Measurements from ENCODE around the gene OBSCN. TPM values are rescaled to one million over a fixed set of nuclear protein-coding genes. Genes with fewer than 3 reads are reported as not detected.

The OBSCN gene
- total RNA-seq, 2 donors from 2014 or later, result 14.5 to 34.9 TPM

- Histone ChIP-seq H3K36me3 (replicated peaks in 1 of 2; ENCODE audit: insufficient read depth in 1 of 2, low read depth in 2 of 2) (peaks cover 0 to 7% of the 10 kb centered on the region in 2 donors), H3K4me3 (no peak overlapping the region), H3K27ac (no peak overlapping the region), H3K4me1 (peaks cover 9% of the 10 kb centered on the region), H3K27me3 (no peaks in the 10 kb centered on the region), H3K9me3 (no peaks in the 10 kb centered on the region)
- intact Hi-C loops (cut with DNase I), result no loop called here
- WGBS, 2 donors, result 83 to 95% methylated on average over 1 to 15 of the region's 15 CpGs
- ATAC-seq, result no peak
- TF ChIP-seq POLR2A (IDR thresholded peaks at IDR 0.05) (no peak), CTCF (IDR thresholded peaks at IDR 0.05) (no peak)
- peak in 2 of 4 donors; percentile 9 for DNase-seq
Observed at GRCh38 chr1:228318823-228319241, 111.0 kb downstream of the OBSCN start.

GRCh38 chr1:228319352-228320088, 111.7 kb downstream of the OBSCN start:
- TF ChIP-seq POLR2A (IDR thresholded peaks at IDR 0.05), result no peak
- TF ChIP-seq CTCF (IDR thresholded peaks at IDR 0.05), result no peak
- peaks cover 9% of the 10 kb centered on the region for H3K4me1 ChIP-seq
- no peaks in the 10 kb centered on the region for H3K27me3 ChIP-seq
- H3K9me3 ChIP-seq, result no peaks in the 10 kb centered on the region
- 75 to 78% methylated on average over 4 of the region's 4 CpGs for WGBS, 2 donors
- H3K4me3 ChIP-seq, result no peak overlapping the region
- ATAC-seq (no peak), DNase-seq (no peak)
- peaks cover 0 to 7% of the 10 kb centered on the region in 2 donors for H3K36me3 ChIP-seq (replicated peaks in 1 of 2; ENCODE audit: insufficient read depth in 1 of 2, low read depth in 2 of 2)
- no peak overlapping the region for H3K27ac ChIP-seq
- intact Hi-C loops (cut with DNase I), result no loop called here

- DNase-seq (no peak), ATAC-seq (no peak)
- peaks cover 3% of the 10 kb centered on the region for H3K4me1 ChIP-seq
- intact Hi-C loops (cut with DNase I), result no loop called here
- H3K27ac ChIP-seq, result no peak overlapping the region
- TF ChIP-seq POLR2A (IDR thresholded peaks at IDR 0.05), result no peak
- no peak for TF ChIP-seq CTCF (IDR thresholded peaks at IDR 0.05)
- WGBS, 2 donors, result 89 to 94% methylated on average over 3 of the region's 3 CpGs
- no peak overlapping the region for H3K4me3 ChIP-seq
- peaks cover 0 to 7% of the 10 kb centered on the region in 2 donors for H3K36me3 ChIP-seq (replicated peaks in 1 of 2; ENCODE audit: insufficient read depth in 1 of 2, low read depth in 2 of 2)
- H3K9me3 ChIP-seq, result no peaks in the 10 kb centered on the region
- H3K27me3 ChIP-seq, result no peaks in the 10 kb centered on the region
Observed at GRCh38 chr1:228320394-228320793, 112.5 kb downstream of the OBSCN start.

- WGBS, 2 donors, result 93 to 100% methylated on average over 4 to 11 of the region's 11 CpGs
- H3K27ac ChIP-seq, result no peak overlapping the region
- H3K9me3 ChIP-seq, result no peaks in the 10 kb centered on the region
- no peaks in the 10 kb centered on the region for H3K4me1 ChIP-seq
- no peaks in the 10 kb centered on the region for H3K27me3 ChIP-seq
- intact Hi-C loops (cut with DNase I), result no loop called here
- no peak for ATAC-seq
- DNase-seq, result peak in 2 of 4 donors; percentile 9
- TF ChIP-seq CTCF (IDR thresholded peaks at IDR 0.05), result no peak
- peaks cover 0 to 7% of the 10 kb centered on the region in 2 donors for H3K36me3 ChIP-seq (replicated peaks in 1 of 2; ENCODE audit: insufficient read depth in 1 of 2, low read depth in 2 of 2)
- H3K4me3 ChIP-seq, result no peak overlapping the region
Observed at GRCh38 chr1:228321435-228321834, 113.6 kb downstream of the OBSCN start.

- Histone ChIP-seq H3K27me3 (no peaks in the 10 kb centered on the region), H3K4me1 (no peaks in the 10 kb centered on the region), H3K36me3 (replicated peaks in 1 of 2; ENCODE audit: insufficient read depth in 1 of 2, low read depth in 2 of 2) (peaks cover 0 to 7% of the 10 kb centered on the region in 2 donors), H3K9me3 (no peaks in the 10 kb centered on the region), H3K4me3 (no peak overlapping the region), H3K27ac (no peak overlapping the region)
- no peak for TF ChIP-seq CTCF (IDR thresholded peaks at IDR 0.05)
- no peak for TF ChIP-seq POLR2A (IDR thresholded peaks at IDR 0.05)
- ATAC-seq, result no peak
- intact Hi-C loops (cut with DNase I), result no loop called here
- 90 to 91% methylated on average over 13 to 15 of the region's 15 CpGs for WGBS, 2 donors
- peak in 1 of 4 donors; percentile 6 for DNase-seq
Observed at GRCh38 chr1:228321895-228322294, 114.1 kb downstream of the OBSCN start.
